ENCODE measurements around the gene KHK.

GRCh38 chr2:27092696-27093429 lies 6.3 kb downstream of the KHK start:
- TF ChIP-seq POLR2A (IDR thresholded peaks at IDR 0.05; ENCODE audit: low read length) (no peak), GATA1 (IDR thresholded peaks at IDR 0.05; ENCODE audit: low read depth, low read length) (no peak)

All from erythroblast (primary cell).